SK-N-SH (cell line): ENCODE measurements around the gene RPP21. TPM values are rescaled to one million over a fixed set of nuclear protein-coding genes. Genes with fewer than 3 reads are reported as not detected.
A peak's percentile ranks its signal among the peaks of the same experiment; 100 is the strongest.

Experiments used
- CTCF ChIA-PET: fragments of 300-600, 350-600 bp; formaldehyde crosslinking; extraction: SDS; loops from one replicate; lab custom pipeline; 2021; lab: Yijun Ruan, JAX
- POLR2A ChIA-PET: fragments of 350-600 bp; sonication (Branson Sonifier 250); formaldehyde crosslinking; extraction: SDS; loops from one replicate; lab custom pipeline; 2020; ENCODE audit warnings: antibody characterized with exemption, inconsistent platforms; lab: Yijun Ruan, JAX
- DNase-seq: peaks from one replicate; pipeline ENCODE4 v3.0.0; 2012
- H2AFZ ChIP-seq: fragments of 200-600 bp; sonication (generic); 2 replicates; pipeline ENCODE4 v1.8.1; 2016; ENCODE audit warnings: antibody characterized with exemption, mild to moderate bottlenecking, low read depth
- H3F3A ChIP-seq: fragments of 200-600 bp; sonication (generic); replicated peaks from 2 replicates; pipeline ENCODE3; 2016; ENCODE audit warnings: antibody characterized with exemption, mild to moderate bottlenecking; ENCODE audit not compliant: insufficient read depth
- H3K27ac ChIP-seq, 2 experiments: fragments of 200-500 bp in 1 of 2; fragments of 200-600 bp in 1 of 2; sonication (Bioruptor generic) in 1 of 2; sonication (generic), shearing (Covaris generic) in 1 of 2; 2 replicates each; pipeline versions ENCODE4 v1.5.1 to v1.6.1; 2014 to 2016; ENCODE audit warnings: low read depth in 2 of 2, inconsistent platforms in 1 of 2, low read length in 1 of 2, mild to moderate bottlenecking in 1 of 2, mixed read lengths in 1 of 2
- H3K27me3 ChIP-seq: fragments of 200-600 bp; sonication (generic), shearing (Covaris generic); 2 replicates; pipeline ENCODE4 v1.6.1; 2016; ENCODE audit warnings: mixed run types; ENCODE audit not compliant: insufficient read depth
- H3K36me3 ChIP-seq, 2 experiments: fragments of 200-500 bp in 1 of 2; fragments of 200-600 bp in 1 of 2; sonication (Bioruptor generic) in 1 of 2; sonication (generic) in 1 of 2; replicated peaks in 1 of 2; 2 replicates each; pipeline versions ENCODE3 to v1.5.1; 2014 to 2016; ENCODE audit warnings: low read length in 1 of 2, mild to moderate bottlenecking in 1 of 2; ENCODE audit not compliant: insufficient read depth in 2 of 2, control insufficient read depth in 1 of 2
- H3K4me1 ChIP-seq, 2 experiments: fragments of 200-500 bp in 1 of 2; fragments of 200-600 bp in 1 of 2; sonication (Bioruptor generic) in 1 of 2; sonication (generic), shearing (Covaris generic) in 1 of 2; 2 replicates each; pipeline versions ENCODE4 v1.5.1 to v1.6.1; 2014 to 2016; ENCODE audit warnings: low read depth in 1 of 2, low read length in 1 of 2, mixed run types in 1 of 2; ENCODE audit not compliant: insufficient read depth in 2 of 2, control insufficient read depth in 1 of 2
- H3K4me2 ChIP-seq: fragments of 200-600 bp; sonication (generic), shearing (Covaris generic); 2 replicates; pipeline ENCODE4 v1.6.1; 2017; ENCODE audit warnings: mixed run types
- H3K4me3 ChIP-seq, 2 experiments: fragments of 200-500 bp in 1 of 2; fragments of 200-600 bp in 1 of 2; sonication (Bioruptor generic) in 1 of 2; sonication (generic), shearing (Covaris generic) in 1 of 2; 2 replicates each; pipeline versions ENCODE4 v1.5.1 to v1.8.1; 2014 to 2016; ENCODE audit warnings: low read depth in 2 of 2, inconsistent platforms in 1 of 2, low read length in 1 of 2, mild to moderate bottlenecking in 1 of 2, mixed read lengths in 1 of 2, moderate library complexity in 1 of 2
- H3K79me2 ChIP-seq: fragments of 200-600 bp; sonication (generic); 2 replicates; pipeline ENCODE4 v1.8.1; 2017; ENCODE audit warnings: mild to moderate bottlenecking; ENCODE audit not compliant: insufficient read depth
- H3K9ac ChIP-seq: fragments of 200-600 bp; sonication (generic); 2 replicates; pipeline ENCODE4 v1.6.1; 2017; ENCODE audit warnings: mixed run types
- H3K9me2 ChIP-seq: fragments of 200-600 bp; sonication (generic); 2 replicates; pipeline ENCODE4 v1.6.1; 2017; ENCODE audit warnings: mixed run types
- H3K9me3 ChIP-seq: fragments of 200-600 bp; sonication (generic); 2 replicates; pipeline ENCODE4 v1.6.1; 2017; ENCODE audit warnings: mixed run types, mild to moderate bottlenecking, moderate library complexity
- H4K20me1 ChIP-seq: fragments of 200-600 bp; sonication (generic); 2 replicates; pipeline ENCODE4 v1.6.1; 2017; ENCODE audit warnings: mild to moderate bottlenecking, mixed run types; ENCODE audit not compliant: insufficient read depth
- CHD2 ChIP-seq: fragments of 150-350 bp; IDR thresholded peaks from 2 replicates; pipeline ENCODE4 v1.6.1; 2018; ENCODE audit warnings: low read length; ENCODE audit not compliant: partially characterized antibody
- EP300 ChIP-seq, 2 experiments: IDR thresholded peaks; 2 replicates each; pipeline versions ENCODE4 v1.4.0 to v1.6.1; 2012; ENCODE audit warnings: borderline replicate concordance in 1 of 2, low read depth in 1 of 2, low read length in 1 of 2
- FOSL2 ChIP-seq: IDR thresholded peaks from 2 replicates; pipeline ENCODE4 v1.4.0; 2012; ENCODE audit warnings: low read depth, mild to moderate bottlenecking, moderate library complexity, borderline replicate concordance
- FOXJ3 ChIP-seq: sonication (generic); formaldehyde crosslinking; IDR thresholded peaks from 2 replicates; pipeline ENCODE4 v1.5.1; 2020; ENCODE audit warnings: mild to moderate bottlenecking, missing genetic modification reagents
- FOXM1 ChIP-seq: IDR thresholded peaks from 2 replicates; pipeline ENCODE4 v1.4.0; 2012; ENCODE audit warnings: low read depth, mild to moderate bottlenecking
- GATA2 ChIP-seq: sonication (generic); formaldehyde crosslinking; IDR thresholded peaks from 2 replicates; pipeline ENCODE4 v1.5.0; 2020; ENCODE audit warnings: mild to moderate bottlenecking, missing genetic modification reagents
- JUND ChIP-seq: IDR thresholded peaks from 2 replicates; pipeline ENCODE4 v1.4.0; 2012
- NRF1 ChIP-seq: IDR thresholded peaks from 2 replicates; pipeline ENCODE4 v1.6.1; 2012; ENCODE audit warnings: low read depth, mild to moderate bottlenecking, low read length
- POLR2AphosphoS5 ChIP-seq: IDR thresholded peaks from 2 replicates; pipeline ENCODE4 v1.6.1; 2012; ENCODE audit warnings: low read depth, low read length
- RCOR1 ChIP-seq: fragments of 150-350 bp; IDR thresholded peaks from 2 replicates; pipeline ENCODE4 v1.6.1; 2017; ENCODE audit warnings: antibody characterized with exemption, low read length
- RFX5 ChIP-seq: IDR thresholded peaks from 2 replicates; pipeline ENCODE4 v1.6.1; 2012; ENCODE audit warnings: mild to moderate bottlenecking, improper control_type of control experiment, low read length
- RXRA ChIP-seq: IDR thresholded peaks from 2 replicates; pipeline ENCODE4 v1.4.0; 2012; ENCODE audit warnings: low read depth, mild to moderate bottlenecking, borderline replicate concordance
- SIN3A ChIP-seq: IDR thresholded peaks from 2 replicates; pipeline ENCODE4 v1.6.1; 2012; ENCODE audit warnings: low read depth, mild to moderate bottlenecking, low read length, moderate library complexity, borderline replicate concordance
- TAF1 ChIP-seq: IDR thresholded peaks from 2 replicates; pipeline ENCODE4 v1.6.1; 2012; ENCODE audit warnings: low read depth, mild to moderate bottlenecking, low read length, moderate library complexity, borderline replicate concordance
- TCF12 ChIP-seq: IDR thresholded peaks from 2 replicates; pipeline ENCODE4 v1.4.0; 2012
- YY1 ChIP-seq: IDR thresholded peaks from 2 replicates; pipeline ENCODE4 v1.4.0; 2012; ENCODE audit warnings: low read depth, mild to moderate bottlenecking
- WGBS: methylation state at CpG from one replicate; pipeline ENCODE4 v1.1.6; 2017; ENCODE audit warnings: low lambda C conversion rate; 5-methylcytosine and 5-hydroxymethylcytosine counted together
- polyA plus RNA-seq, 3 experiments: library from polyadenylated mRNA; depleted of rRNA; stranded (reverse); fragments of >200 nt; gene quantifications; 2 replicates each; pipeline ENCODE4 v1.2.3, GENCODE V29; 2012
- TF ChIP-seq, protein P1 (sequence below): IDR thresholded peaks from 2 replicates; pipeline ENCODE4 v1.6.1; 2012; ENCODE audit warnings: mild to moderate bottlenecking, low read depth, low read length, moderate library complexity
- TF ChIP-seq, protein P2 (sequence below): IDR thresholded peaks from 2 replicates; pipeline ENCODE4 v1.4.0; 2012; ENCODE audit warnings: low read depth, borderline replicate concordance
- TF ChIP-seq, protein P3 (sequence below): fragments of 150-350 bp; IDR thresholded peaks from 2 replicates; pipeline ENCODE4 v1.6.1; 2017; ENCODE audit warnings: antibody characterized with exemption, low read length, low read depth, borderline replicate concordance
- TF ChIP-seq, protein P4 (sequence below): IDR thresholded peaks from 2 replicates; pipeline ENCODE4 v1.4.0; 2012; ENCODE audit warnings: low read depth
- TF ChIP-seq, protein P5 (sequence below): IDR thresholded peaks from 2 replicates; pipeline ENCODE4; 2012

Gene RPP21
- polyA plus RNA-seq, 1 of the 3 experiments (the other 2 are of a cell fraction): 108 TPM

DNA sequence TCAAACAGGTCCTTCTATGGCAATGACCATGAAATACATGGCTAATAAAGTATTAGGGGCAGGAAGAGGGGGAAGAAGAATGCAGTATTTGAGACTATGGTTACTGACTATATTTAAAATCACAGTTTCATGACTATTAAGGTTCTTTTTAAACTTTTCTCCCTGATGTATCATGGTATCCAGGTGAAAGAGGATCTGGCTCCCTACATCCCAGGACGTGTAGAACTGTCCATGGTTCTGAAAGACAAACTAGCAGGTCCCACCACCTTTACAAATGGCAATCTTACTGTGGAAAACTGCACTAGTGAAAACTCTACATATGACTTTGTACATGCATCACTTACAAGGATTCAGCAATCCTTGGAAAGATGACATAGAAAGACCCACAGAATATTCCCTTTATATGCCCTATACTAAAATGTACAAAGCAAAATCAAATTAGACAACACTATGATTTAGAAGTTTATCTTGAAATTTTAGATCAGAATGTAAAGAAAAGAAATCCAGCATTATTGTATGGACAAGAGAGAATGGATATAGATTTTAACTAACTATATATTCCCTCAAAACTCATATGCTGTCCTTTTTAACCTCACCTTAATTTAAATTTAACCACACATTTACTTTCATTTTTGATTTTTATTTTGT is 33.5 kb downstream of the RPP21 start:
- no peaks in the 10 kb centered on the region for H3K9me3 ChIP-seq
- no peak overlapping the region for H3K4me3 ChIP-seq
- no peak overlapping the region for H3K4me2 ChIP-seq
- 0% methylated on average over 1 of the region's 1 CpG for WGBS
- TF ChIP-seq, protein P1, sequence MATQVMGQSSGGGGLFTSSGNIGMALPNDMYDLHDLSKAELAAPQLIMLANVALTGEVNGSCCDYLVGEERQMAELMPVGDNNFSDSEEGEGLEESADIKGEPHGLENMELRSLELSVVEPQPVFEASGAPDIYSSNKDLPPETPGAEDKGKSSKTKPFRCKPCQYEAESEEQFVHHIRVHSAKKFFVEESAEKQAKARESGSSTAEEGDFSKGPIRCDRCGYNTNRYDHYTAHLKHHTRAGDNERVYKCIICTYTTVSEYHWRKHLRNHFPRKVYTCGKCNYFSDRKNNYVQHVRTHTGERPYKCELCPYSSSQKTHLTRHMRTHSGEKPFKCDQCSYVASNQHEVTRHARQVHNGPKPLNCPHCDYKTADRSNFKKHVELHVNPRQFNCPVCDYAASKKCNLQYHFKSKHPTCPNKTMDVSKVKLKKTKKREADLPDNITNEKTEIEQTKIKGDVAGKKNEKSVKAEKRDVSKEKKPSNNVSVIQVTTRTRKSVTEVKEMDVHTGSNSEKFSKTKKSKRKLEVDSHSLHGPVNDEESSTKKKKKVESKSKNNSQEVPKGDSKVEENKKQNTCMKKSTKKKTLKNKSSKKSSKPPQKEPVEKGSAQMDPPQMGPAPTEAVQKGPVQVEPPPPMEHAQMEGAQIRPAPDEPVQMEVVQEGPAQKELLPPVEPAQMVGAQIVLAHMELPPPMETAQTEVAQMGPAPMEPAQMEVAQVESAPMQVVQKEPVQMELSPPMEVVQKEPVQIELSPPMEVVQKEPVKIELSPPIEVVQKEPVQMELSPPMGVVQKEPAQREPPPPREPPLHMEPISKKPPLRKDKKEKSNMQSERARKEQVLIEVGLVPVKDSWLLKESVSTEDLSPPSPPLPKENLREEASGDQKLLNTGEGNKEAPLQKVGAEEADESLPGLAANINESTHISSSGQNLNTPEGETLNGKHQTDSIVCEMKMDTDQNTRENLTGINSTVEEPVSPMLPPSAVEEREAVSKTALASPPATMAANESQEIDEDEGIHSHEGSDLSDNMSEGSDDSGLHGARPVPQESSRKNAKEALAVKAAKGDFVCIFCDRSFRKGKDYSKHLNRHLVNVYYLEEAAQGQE: peak; percentile 95
- TF ChIP-seq RCOR1 (no peak), POLR2AphosphoS5 (no peak)
- H3K9me2 ChIP-seq: no peaks in the 10 kb centered on the region
- ChIA-PET CTCF (no interaction called here), POLR2A (no interaction called here)
- H2AFZ ChIP-seq: no peak overlapping the region
- H4K20me1 ChIP-seq: no peaks in the 10 kb centered on the region
- H3K79me2 ChIP-seq: no peaks in the 10 kb centered on the region
- no peak overlapping the region for H3K27ac ChIP-seq
- no peak for DNase-seq
- H3K4me1 ChIP-seq: no peaks in the 10 kb centered on the region
- H3F3A ChIP-seq: no peaks in the 10 kb centered on the region
- no peak overlapping the region for H3K9ac ChIP-seq
- H3K27me3 ChIP-seq: peaks cover 26% of the 10 kb centered on the region; the same call in 1 of the 2 replicates
- no peaks in the 10 kb centered on the region for H3K36me3 ChIP-seq

DNA sequence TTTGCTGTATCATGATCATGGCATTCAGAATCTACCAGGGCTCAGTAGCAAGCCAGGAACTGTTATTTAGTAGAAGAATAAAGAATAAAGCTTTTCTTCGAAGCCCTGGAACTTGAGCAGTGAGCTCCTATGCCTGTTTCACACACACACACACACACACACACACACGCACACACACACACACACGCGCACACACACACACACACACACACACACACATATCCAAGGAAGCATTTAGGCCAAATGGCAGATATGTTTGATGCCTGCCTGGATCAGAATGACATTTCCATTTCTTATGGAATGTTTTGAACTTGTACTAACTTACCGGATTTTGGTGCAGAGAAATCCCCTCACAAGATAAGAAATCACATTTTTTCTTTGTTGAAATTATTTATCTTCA is 35.5 kb downstream of the RPP21 start:
- no peak overlapping the region for H3K4me2 ChIP-seq
- no peaks in the 10 kb centered on the region for H3K9me2 ChIP-seq
- H3K9me3 ChIP-seq: no peaks in the 10 kb centered on the region
- H3K79me2 ChIP-seq: no peaks in the 10 kb centered on the region
- no peaks in the 10 kb centered on the region for H3K4me1 ChIP-seq
- H3K4me3 ChIP-seq: no peak overlapping the region
- no peaks in the 10 kb centered on the region for H3F3A ChIP-seq
- no peak for DNase-seq
- no peaks in the 10 kb centered on the region for H3K36me3 ChIP-seq
- no peak for TF ChIP-seq YY1
- no peak for TF ChIP-seq CHD2
- TF ChIP-seq JUND: no peak
- TF ChIP-seq TCF12: no peak
- no peak for TF ChIP-seq EP300 (IDR thresholded peaks at IDR 0.05; ENCODE audit: borderline replicate concordance in 1 of 2, low read depth in 1 of 2, low read length in 1 of 2)
- TF ChIP-seq, protein P2, sequence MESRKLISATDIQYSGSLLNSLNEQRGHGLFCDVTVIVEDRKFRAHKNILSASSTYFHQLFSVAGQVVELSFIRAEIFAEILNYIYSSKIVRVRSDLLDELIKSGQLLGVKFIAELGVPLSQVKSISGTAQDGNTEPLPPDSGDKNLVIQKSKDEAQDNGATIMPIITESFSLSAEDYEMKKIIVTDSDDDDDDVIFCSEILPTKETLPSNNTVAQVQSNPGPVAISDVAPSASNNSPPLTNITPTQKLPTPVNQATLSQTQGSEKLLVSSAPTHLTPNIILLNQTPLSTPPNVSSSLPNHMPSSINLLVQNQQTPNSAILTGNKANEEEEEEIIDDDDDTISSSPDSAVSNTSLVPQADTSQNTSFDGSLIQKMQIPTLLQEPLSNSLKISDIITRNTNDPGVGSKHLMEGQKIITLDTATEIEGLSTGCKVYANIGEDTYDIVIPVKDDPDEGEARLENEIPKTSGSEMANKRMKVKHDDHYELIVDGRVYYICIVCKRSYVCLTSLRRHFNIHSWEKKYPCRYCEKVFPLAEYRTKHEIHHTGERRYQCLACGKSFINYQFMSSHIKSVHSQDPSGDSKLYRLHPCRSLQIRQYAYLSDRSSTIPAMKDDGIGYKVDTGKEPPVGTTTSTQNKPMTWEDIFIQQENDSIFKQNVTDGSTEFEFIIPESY: no peak
- TF ChIP-seq SIN3A: no peak
- TF ChIP-seq, protein P3, sequence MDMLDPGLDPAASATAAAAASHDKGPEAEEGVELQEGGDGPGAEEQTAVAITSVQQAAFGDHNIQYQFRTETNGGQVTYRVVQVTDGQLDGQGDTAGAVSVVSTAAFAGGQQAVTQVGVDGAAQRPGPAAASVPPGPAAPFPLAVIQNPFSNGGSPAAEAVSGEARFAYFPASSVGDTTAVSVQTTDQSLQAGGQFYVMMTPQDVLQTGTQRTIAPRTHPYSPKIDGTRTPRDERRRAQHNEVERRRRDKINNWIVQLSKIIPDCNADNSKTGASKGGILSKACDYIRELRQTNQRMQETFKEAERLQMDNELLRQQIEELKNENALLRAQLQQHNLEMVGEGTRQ: no peak
- TF ChIP-seq NRF1: no peak
- no peak for TF ChIP-seq GATA2 (CRISPR knock-in tag)
- no peak for TF ChIP-seq RFX5
- no peak for TF ChIP-seq TAF1
- TF ChIP-seq, protein P4, sequence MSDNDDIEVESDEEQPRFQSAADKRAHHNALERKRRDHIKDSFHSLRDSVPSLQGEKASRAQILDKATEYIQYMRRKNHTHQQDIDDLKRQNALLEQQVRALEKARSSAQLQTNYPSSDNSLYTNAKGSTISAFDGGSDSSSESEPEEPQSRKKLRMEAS: no peak
- no peak for TF ChIP-seq FOSL2
- no peak for TF ChIP-seq FOXJ3 (CRISPR knock-in tag)
- no peak for TF ChIP-seq RXRA
- TF ChIP-seq FOXM1: no peak
- TF ChIP-seq, protein P5, sequence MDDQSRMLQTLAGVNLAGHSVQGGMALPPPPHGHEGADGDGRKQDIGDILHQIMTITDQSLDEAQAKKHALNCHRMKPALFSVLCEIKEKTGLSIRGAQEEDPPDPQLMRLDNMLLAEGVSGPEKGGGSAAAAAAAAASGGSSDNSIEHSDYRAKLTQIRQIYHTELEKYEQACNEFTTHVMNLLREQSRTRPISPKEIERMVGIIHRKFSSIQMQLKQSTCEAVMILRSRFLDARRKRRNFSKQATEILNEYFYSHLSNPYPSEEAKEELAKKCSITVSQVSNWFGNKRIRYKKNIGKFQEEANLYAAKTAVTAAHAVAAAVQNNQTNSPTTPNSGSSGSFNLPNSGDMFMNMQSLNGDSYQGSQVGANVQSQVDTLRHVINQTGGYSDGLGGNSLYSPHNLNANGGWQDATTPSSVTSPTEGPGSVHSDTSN: no peak
- WGBS: 12% methylated on average over 5 of the region's 5 CpGs
- H4K20me1 ChIP-seq: no peaks in the 10 kb centered on the region
- H2AFZ ChIP-seq: no peak overlapping the region
- ChIA-PET POLR2A (no interaction called here), CTCF (interaction anchor here (0.6 to 1.9 kb wide), 6 partner anchors 16 to 249 kb away, joined by 3 to 4 read pairs (median 3); no protein-coding TSS in a partner anchor)
- no peak overlapping the region for H3K27ac ChIP-seq
- H3K27me3 ChIP-seq: peaks cover 6% of the 10 kb centered on the region; the same call in 1 of the 2 replicates
- no peak overlapping the region for H3K9ac ChIP-seq
